MM.1S (cell line): Measurements from ENCODE around the gene ARHGEF19.
A peak's percentile ranks its signal among the peaks of the same experiment; 100 is the strongest.

Experiments
- DNase-seq: peaks from one replicate; pipeline ENCODE4 v3.0.0-alpha.2; 2015
- H2AFZ ChIP-seq: fragments of 300-600 bp; sonication (generic); 2 replicates; pipeline ENCODE4 v1.6.0; 2016; ENCODE audit warnings: antibody characterized with exemption, low read length
- H3F3A ChIP-seq: fragments of 300-600 bp; sonication (generic); 2 replicates; pipeline ENCODE4 v1.6.1; 2016; ENCODE audit warnings: mild to moderate bottlenecking, antibody characterized with exemption, low read length, moderate library complexity, mixed read lengths; ENCODE audit not compliant: insufficient read depth
- H3K27ac ChIP-seq: fragments of 300-600 bp; sonication (generic); 2 replicates; pipeline ENCODE4 v1.5.1; 2016; ENCODE audit warnings: mild to moderate bottlenecking, low read length
- H3K27me3 ChIP-seq: fragments of 300-600 bp; sonication (generic); replicated peaks from 2 replicates; pipeline ENCODE4 v1.6.0; 2016; ENCODE audit warnings: low read length; ENCODE audit not compliant: insufficient read depth
- H3K36me3 ChIP-seq: fragments of 300-600 bp; sonication (generic); replicated peaks from 2 replicates; pipeline ENCODE4 v1.6.1; 2016; ENCODE audit warnings: mild to moderate bottlenecking, low read length, mixed read lengths; ENCODE audit not compliant: insufficient read depth
- H3K4me1 ChIP-seq: fragments of 300-600 bp; sonication (generic); 2 replicates; pipeline ENCODE4 v1.6.1; 2016; ENCODE audit warnings: low read length, mixed read lengths
- H3K4me2 ChIP-seq: fragments of 300-600 bp; sonication (generic); 2 replicates; pipeline ENCODE4 v1.6.0; 2016; ENCODE audit warnings: low read depth, low read length
- H3K4me3 ChIP-seq: fragments of 300-600 bp; sonication (generic); 2 replicates; pipeline ENCODE4 v1.5.1; 2016; ENCODE audit warnings: low read length, mixed read lengths
- H3K79me2 ChIP-seq: fragments of 300-600 bp; sonication (generic); 2 replicates; pipeline ENCODE4 v1.6.1; 2016; ENCODE audit warnings: mixed run types, low read length, mixed read lengths
- H3K9ac ChIP-seq: fragments of 300-600 bp; sonication (generic); 2 replicates; pipeline ENCODE4 v1.6.1; 2016; ENCODE audit warnings: low read length, mixed read lengths
- H3K9me2 ChIP-seq: fragments of 300-600 bp; sonication (generic); replicated peaks from 2 replicates; pipeline ENCODE4 v1.6.1; 2016; ENCODE audit warnings: mild to moderate bottlenecking, low read length, mixed read lengths; ENCODE audit not compliant: insufficient read depth
- H3K9me3 ChIP-seq: fragments of 300-600 bp; sonication (generic); replicated peaks from 2 replicates; pipeline ENCODE4 v1.6.1; 2016; ENCODE audit warnings: mild to moderate bottlenecking, low read length, mixed read lengths; ENCODE audit not compliant: insufficient read depth
- H4K20me1 ChIP-seq: fragments of 300-600 bp; sonication (generic); 2 replicates; pipeline ENCODE4 v1.6.1; 2016; ENCODE audit warnings: mild to moderate bottlenecking, low read length, moderate library complexity, mixed read lengths; ENCODE audit not compliant: insufficient read depth
- EZH2 ChIP-seq: fragments of 300-600 bp; sonication (generic); optimal IDR thresholded peaks from 2 replicates; pipeline ENCODE3; 2017; ENCODE audit warnings: low read depth, mild to moderate bottlenecking, antibody characterized with exemption, low read length, mixed read lengths
- EZH2phosphoT487 ChIP-seq: fragments of 300-600 bp; sonication (generic); IDR thresholded peaks from 2 replicates; pipeline ENCODE4 v1.6.1; 2018; ENCODE audit warnings: antibody characterized with exemption, low read length
- TF ChIP-seq, protein P1 (sequence below): fragments of 300-600 bp; sonication (generic); IDR thresholded peaks from 2 replicates; pipeline ENCODE4 v1.5.1; 2016; ENCODE audit warnings: antibody characterized with exemption, low read length, mixed read lengths

Gene ARHGEF19

DNA sequence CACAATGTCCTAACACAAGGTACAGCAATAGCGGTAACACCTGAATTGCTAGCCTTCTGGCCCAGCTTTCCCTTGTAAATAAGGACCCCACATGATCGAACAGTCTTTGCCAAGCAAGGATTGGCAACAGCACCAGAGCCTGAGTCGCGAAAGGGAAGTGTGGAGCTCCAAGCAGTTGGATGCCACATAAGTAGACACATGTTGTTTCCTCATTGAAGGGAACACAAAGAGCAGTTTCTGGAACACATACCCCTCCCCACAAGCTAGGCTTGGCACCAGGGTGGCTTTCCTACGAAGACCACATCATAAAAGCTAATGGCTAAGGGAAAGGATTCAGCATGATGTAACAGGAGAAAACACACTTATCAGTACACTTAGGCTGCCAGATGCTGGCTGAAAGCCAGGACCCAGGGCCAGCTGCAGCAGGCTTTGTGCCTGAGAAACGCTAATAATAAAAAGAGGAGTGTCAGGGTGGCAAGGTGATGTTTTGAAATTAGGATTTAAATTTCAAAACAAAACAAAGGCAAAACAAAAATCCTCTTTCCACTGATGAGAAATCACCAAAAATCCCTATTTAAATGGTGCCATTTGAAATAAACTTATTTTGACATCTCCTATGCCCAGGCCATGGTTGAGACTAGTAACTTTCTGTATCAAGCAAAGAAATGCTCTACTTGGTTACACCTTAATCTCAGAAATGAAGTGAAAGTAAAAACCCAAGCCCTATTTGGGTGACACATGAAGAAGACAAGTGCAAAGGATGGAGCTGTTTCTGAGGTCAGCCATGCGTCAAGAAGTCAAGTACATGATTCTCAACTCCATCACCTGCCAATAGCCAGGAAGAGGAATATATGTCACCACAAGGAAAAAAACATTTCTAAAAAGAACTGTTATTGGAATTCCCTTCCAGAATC lies 36.4 kb upstream of the ARHGEF19 start:
- no peaks in the 10 kb centered on the region for H3K36me3 ChIP-seq
- H3K27ac ChIP-seq: no peak overlapping the region
- H3K9ac ChIP-seq: no peak overlapping the region
- peak; percentile 21 for DNase-seq
- H2AFZ ChIP-seq: no peak overlapping the region
- H3K4me2 ChIP-seq: no peak overlapping the region
- H4K20me1 ChIP-seq: no peaks in the 10 kb centered on the region
- H3K27me3 ChIP-seq: no peaks in the 10 kb centered on the region
- H3K4me1 ChIP-seq: peaks cover 9% of the 10 kb centered on the region
- H3K9me3 ChIP-seq: no peaks in the 10 kb centered on the region
- no peak for TF ChIP-seq EZH2phosphoT487
- TF ChIP-seq EZH2: no peak
- TF ChIP-seq, protein P1, sequence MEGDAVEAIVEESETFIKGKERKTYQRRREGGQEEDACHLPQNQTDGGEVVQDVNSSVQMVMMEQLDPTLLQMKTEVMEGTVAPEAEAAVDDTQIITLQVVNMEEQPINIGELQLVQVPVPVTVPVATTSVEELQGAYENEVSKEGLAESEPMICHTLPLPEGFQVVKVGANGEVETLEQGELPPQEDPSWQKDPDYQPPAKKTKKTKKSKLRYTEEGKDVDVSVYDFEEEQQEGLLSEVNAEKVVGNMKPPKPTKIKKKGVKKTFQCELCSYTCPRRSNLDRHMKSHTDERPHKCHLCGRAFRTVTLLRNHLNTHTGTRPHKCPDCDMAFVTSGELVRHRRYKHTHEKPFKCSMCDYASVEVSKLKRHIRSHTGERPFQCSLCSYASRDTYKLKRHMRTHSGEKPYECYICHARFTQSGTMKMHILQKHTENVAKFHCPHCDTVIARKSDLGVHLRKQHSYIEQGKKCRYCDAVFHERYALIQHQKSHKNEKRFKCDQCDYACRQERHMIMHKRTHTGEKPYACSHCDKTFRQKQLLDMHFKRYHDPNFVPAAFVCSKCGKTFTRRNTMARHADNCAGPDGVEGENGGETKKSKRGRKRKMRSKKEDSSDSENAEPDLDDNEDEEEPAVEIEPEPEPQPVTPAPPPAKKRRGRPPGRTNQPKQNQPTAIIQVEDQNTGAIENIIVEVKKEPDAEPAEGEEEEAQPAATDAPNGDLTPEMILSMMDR: no peak
- peaks cover 5% of the 10 kb centered on the region; the same call in 1 of the 2 replicates for H3F3A ChIP-seq
- no peak overlapping the region for H3K4me3 ChIP-seq
- H3K79me2 ChIP-seq: no peaks in the 10 kb centered on the region
- H3K9me2 ChIP-seq: no peaks in the 10 kb centered on the region

DNA sequence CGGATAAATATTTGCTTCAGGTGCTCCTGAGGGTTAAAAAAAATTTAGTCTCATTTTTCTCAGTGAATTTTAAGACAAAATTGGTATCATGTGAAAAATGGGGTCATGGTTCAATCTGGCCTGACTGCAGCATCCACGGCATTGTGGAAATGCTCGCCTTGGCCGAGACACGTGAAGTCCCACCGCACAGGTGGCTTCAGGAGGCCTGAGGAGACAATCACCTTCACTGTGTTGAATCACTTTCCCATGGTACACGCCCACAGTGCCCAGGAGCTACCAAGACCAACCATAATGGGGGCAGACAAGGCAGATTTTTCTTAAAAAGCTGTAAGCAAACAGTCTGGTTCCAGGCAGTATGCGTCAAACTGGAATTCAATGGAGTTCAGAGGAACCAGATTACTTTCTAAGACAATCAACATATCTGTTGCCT lies 35.6 kb upstream of the ARHGEF19 start:
- TF ChIP-seq EZH2phosphoT487: no peak
- TF ChIP-seq, protein P1: no peak
- Histone ChIP-seq H2AFZ (no peak overlapping the region), H3K27ac (no peak overlapping the region), H3K4me3 (no peak overlapping the region), H3K4me2 (no peak overlapping the region), H3K9me2 (no peaks in the 10 kb centered on the region), H3K27me3 (no peaks in the 10 kb centered on the region), H3K36me3 (no peaks in the 10 kb centered on the region), H3K79me2 (no peaks in the 10 kb centered on the region), H3K9ac (no peak overlapping the region), H3K9me3 (no peaks in the 10 kb centered on the region), H3F3A (peaks cover 5% of the 10 kb centered on the region; the same call in 1 of the 2 replicates), H3K4me1 (peaks cover 9% of the 10 kb centered on the region), H4K20me1 (no peaks in the 10 kb centered on the region)
- DNase-seq: no peak

DNA sequence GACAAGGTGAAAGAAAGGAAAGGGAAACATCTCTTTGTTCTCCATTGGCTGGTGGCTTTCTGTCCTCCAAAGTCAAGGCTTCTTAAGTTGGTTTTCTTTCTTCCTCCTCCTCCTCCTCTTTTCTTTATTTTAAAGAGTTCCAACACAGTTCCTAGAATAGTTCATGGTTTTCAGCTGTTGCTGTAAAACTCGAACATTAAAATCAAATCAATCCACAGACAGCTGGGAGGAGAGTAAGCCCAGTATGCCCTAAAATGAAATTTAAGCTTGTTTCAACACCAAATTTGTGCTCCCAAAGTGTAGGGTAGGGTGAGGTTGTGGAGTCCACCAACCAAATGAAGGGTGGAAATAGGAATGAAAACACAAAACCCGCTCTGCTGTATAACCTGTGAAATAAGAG lies 35.0 kb upstream of the ARHGEF19 start:
- Histone ChIP-seq H3K36me3 (no peaks in the 10 kb centered on the region), H3K27ac (no peak overlapping the region), H3K9me3 (no peaks in the 10 kb centered on the region), H3K79me2 (no peaks in the 10 kb centered on the region), H3K4me2 (no peak overlapping the region), H3F3A (peaks cover 5% of the 10 kb centered on the region; the same call in 1 of the 2 replicates), H3K27me3 (no peaks in the 10 kb centered on the region), H4K20me1 (no peaks in the 10 kb centered on the region), H2AFZ (no peak overlapping the region), H3K4me3 (no peak overlapping the region), H3K9ac (no peak overlapping the region), H3K4me1 (peaks cover 9% of the 10 kb centered on the region), H3K9me2 (no peaks in the 10 kb centered on the region)
- no peak for DNase-seq
- no peak for TF ChIP-seq EZH2phosphoT487
- no peak for TF ChIP-seq EZH2
- TF ChIP-seq, protein P1: no peak
